PC-3 (cell line): Measurements from ENCODE around the gene COL4A1. TPM values are rescaled to one million over a fixed set of nuclear protein-coding genes. Genes with fewer than 3 reads are reported as not detected.
A peak's percentile ranks its signal among the peaks of the same experiment; 100 is the strongest.
"Not testable (repeated sequence)": the region's sequence is repeated elsewhere in the genome, so short reads cannot be mapped to it uniquely, and the experiment has no call there.

Experiments used
- ATAC-seq: fragments of 200-7000 bp; cut with Tn5 transposase; 2 replicates; pipeline ENCODE4 v1.9.1; 2020; ENCODE audit warnings: mild to moderate bottlenecking, moderate library complexity
- BruUV-seq: library from RNA; stranded (reverse); fragments of 400-500 nt; replicated peaks from 2 replicates; lab custom pipeline; 2021; lab: Mats Ljungman, UMichigan
- CTCF ChIA-PET: fragments of 300-600 bp; sonication (Branson Sonifier 250); formaldehyde crosslinking; loops from one replicate; lab custom pipeline; 2022; ENCODE audit warnings: antibody characterized with exemption; lab: Charles Lee
- POLR2A ChIA-PET: fragments of 300-600 bp; sonication (Branson Sonifier 250); formaldehyde crosslinking; loops from one replicate; lab custom pipeline; 2022; ENCODE audit warnings: antibody characterized with exemption; ENCODE audit not compliant: unreplicated experiment; lab: Charles Lee
- DNase-seq: peaks from one replicate; pipeline ENCODE4 v3.0.0-alpha.2; 2015
- H2AFZ ChIP-seq: fragments of 300-600 bp; sonication (generic); 2 replicates; pipeline ENCODE4 v1.6.0; 2016; ENCODE audit warnings: antibody characterized with exemption, low read length
- H3F3A ChIP-seq: fragments of 300-600 bp; sonication (generic); one replicate; pipeline ENCODE4 v1.6.0; 2017; ENCODE audit warnings: antibody characterized with exemption, low read length, control low read depth, mild to moderate bottlenecking; ENCODE audit not compliant: unreplicated experiment
- H3K27ac ChIP-seq: fragments of 300-600 bp; sonication (generic); 2 replicates; pipeline ENCODE4 v1.5.1; 2016; ENCODE audit warnings: mild to moderate bottlenecking, low read length
- H3K27me3 ChIP-seq: fragments of 300-600 bp; sonication (generic); 2 replicates; pipeline ENCODE4 v1.6.1; 2016; ENCODE audit warnings: low read length, mixed read lengths
- H3K36me3 ChIP-seq: fragments of 300-600 bp; sonication (generic); 2 replicates; pipeline ENCODE4 v1.6.1; 2016; ENCODE audit warnings: low read depth, mixed run types, low read length, mixed read lengths
- H3K4me1 ChIP-seq: fragments of 300-600 bp; sonication (generic); 2 replicates; pipeline ENCODE4 v1.5.1; 2016; ENCODE audit warnings: low read length; ENCODE audit not compliant: insufficient read depth
- H3K4me2 ChIP-seq: fragments of 300-600 bp; sonication (generic); 2 replicates; pipeline ENCODE4 v1.6.0; 2016; ENCODE audit warnings: low read length
- H3K4me3 ChIP-seq: fragments of 300-600 bp; sonication (generic); 2 replicates; pipeline ENCODE4 v1.5.1; 2016; ENCODE audit warnings: mild to moderate bottlenecking, low read length, mixed read lengths
- H3K79me2 ChIP-seq: fragments of 300-600 bp; sonication (generic); 2 replicates; pipeline ENCODE4 v1.6.1; 2017; ENCODE audit warnings: low read length, mixed read lengths
- H3K9ac ChIP-seq: fragments of 300-600 bp; sonication (generic); 2 replicates; pipeline ENCODE4 v1.6.0; 2016; ENCODE audit warnings: mild to moderate bottlenecking, low read length
- H3K9me2 ChIP-seq: fragments of 300-600 bp; sonication (generic); replicated peaks from 2 replicates; pipeline ENCODE4 v1.6.1; 2016; ENCODE audit warnings: mixed run types, low read length, mixed read lengths
- H3K9me3 ChIP-seq: fragments of 300-600 bp; sonication (generic); 2 replicates; pipeline ENCODE4 v1.6.1; 2016; ENCODE audit warnings: low read length, mixed read lengths
- H4K20me1 ChIP-seq: fragments of 300-600 bp; sonication (generic); 2 replicates; pipeline ENCODE4 v1.6.1; 2016; ENCODE audit warnings: low read length, mixed read lengths
- CTCF ChIP-seq: fragments of 300-600 bp; sonication (generic); conservative IDR thresholded peaks from 2 replicates; pipeline ENCODE4 v1.5.1; 2017; ENCODE audit warnings: antibody characterized with exemption, low read depth, mild to moderate bottlenecking, low read length
- EZH2phosphoT487 ChIP-seq: fragments of 300-600 bp; sonication (generic); IDR thresholded peaks from 2 replicates; pipeline ENCODE4 v1.6.1; 2018; ENCODE audit warnings: mild to moderate bottlenecking, antibody characterized with exemption, low read length, borderline replicate concordance
- intact Hi-C: fragments of 100-400 bp; cut with micrococcal nuclease; formaldehyde crosslinking; loops from 2 replicates; pipeline ENCODE4 v1.9.0; 2023
- total RNA-seq: library from RNA; depleted of rRNA; stranded (reverse); fragments of >200 nt; gene quantifications from 2 replicates; pipeline ENCODE4 v1.2.3, GENCODE V29; 2014

The COL4A1 gene
- total RNA-seq, 1 experiment from 2014 or later: 48.7 TPM

- H2AFZ ChIP-seq, H3K4me2 ChIP-seq, intact Hi-C loops, H3K9ac ChIP-seq, H3K36me3 ChIP-seq, H3F3A ChIP-seq, BruUV-seq, POLR2A ChIA-PET, H3K27me3 ChIP-seq, CTCF ChIA-PET, H3K9me3 ChIP-seq, H3K4me3 ChIP-seq, ATAC-seq, H3K27ac ChIP-seq, H4K20me1 ChIP-seq, H3K9me2 ChIP-seq, DNase-seq: not testable (repeated sequence)
- Histone ChIP-seq H3K4me1 (peaks cover 25% of the 10 kb centered on the region), H3K79me2 (peaks cover 56% of the 10 kb centered on the region)
Observed at GRCh38 chr13:110313261-110313660, 6.3 kb upstream of the COL4A1 start.

- Histone ChIP-seq H3K9me3 (no peaks in the 10 kb centered on the region), H4K20me1 (no peaks in the 10 kb centered on the region), H3K4me2 (peak overlapping the region; percentile 24), H3K9me2 (no peaks in the 10 kb centered on the region), H3K9ac (no peak overlapping the region), H3K27me3 (no peaks in the 10 kb centered on the region), H3K4me3 (no peak overlapping the region), H3K4me1 (peaks cover 25% of the 10 kb centered on the region), H2AFZ (no peak overlapping the region), H3K79me2 (peaks cover 64% of the 10 kb centered on the region), H3K36me3 (no peaks in the 10 kb centered on the region), H3K27ac (peak overlapping the region; percentile 36), H3F3A (no peaks in the 10 kb centered on the region)
- TF ChIP-seq CTCF (no peak), EZH2phosphoT487 (no peak)
- peak; percentile 38 for ATAC-seq
- CTCF ChIA-PET: no interaction called here
- intact Hi-C loops: no loop called here
- peak; percentile 73 for DNase-seq
- no TSS peak for BruUV-seq
- POLR2A ChIA-PET: interaction anchor here (0.5 kb wide), 1 partner anchor 54 kb away, joined by 3 read pairs; no protein-coding TSS in a partner anchor
Observed at GRCh38 chr13:110312339-110313031, 5.5 kb upstream of the COL4A1 start.

GRCh38 chr13:110311443-110312338 is 4.7 kb upstream of the COL4A1 start:
- no peak for DNase-seq
- Histone ChIP-seq H3K4me1 (peaks cover 25% of the 10 kb centered on the region), H3K9me3 (no peaks in the 10 kb centered on the region), H3K4me2 (peak overlapping the region; percentile 24), H3K36me3 (no peaks in the 10 kb centered on the region), H3K4me3 (no peak overlapping the region), H3K27me3 (no peaks in the 10 kb centered on the region), H4K20me1 (no peaks in the 10 kb centered on the region), H3K9me2 (no peaks in the 10 kb centered on the region), H2AFZ (no peak overlapping the region), H3K9ac (no peak overlapping the region), H3K27ac (peak overlapping the region; percentile 36), H3K79me2 (peaks cover 68% of the 10 kb centered on the region), H3F3A (no peaks in the 10 kb centered on the region)
- no peak for ATAC-seq
- BruUV-seq: no TSS peak
- ChIA-PET CTCF (no interaction called here), POLR2A (interaction anchor here (0.5 kb wide), 1 partner anchor 53 kb away, joined by 3 read pairs; no protein-coding TSS in a partner anchor)
- TF ChIP-seq CTCF (no peak), EZH2phosphoT487 (no peak)
- intact Hi-C loops: no loop called here
